ENCODE data around the gene ANKRD22. TPM values are rescaled to one million over a fixed set of nuclear protein-coding genes. Genes with fewer than 3 reads are reported as not detected.
"Not testable (repeated sequence)": the region's sequence is repeated elsewhere in the genome, so short reads cannot be mapped to it uniquely, and the experiment has no call there.

Gene ANKRD22
- total and polyA plus RNA-seq, 2 donors from 2014 or later, result 3.6 to 6.5 TPM

- Histone ChIP-seq H3K9ac (ENCODE audit: low read length in 3 of 3) (no peak overlapping the region), H3K4me1 (ENCODE audit: control insufficient read depth in 2 of 3, insufficient read depth in 2 of 3, low read depth in 1 of 3, low read length in 3 of 3) (no peaks in the 10 kb centered on the region)
These were observed 11.5 kb downstream of the ANKRD22 start for GRCh38 chr10:88840104-88840503.

GRCh38 chr10:88838766-88839350 is 12.8 kb downstream of the ANKRD22 start:
- no peaks in the 10 kb centered on the region for H3K27me3 ChIP-seq (ENCODE audit: control insufficient read depth, insufficient read depth, low read length)
- TF ChIP-seq CTCF (IDR thresholded peaks at IDR 0.05; ENCODE audit: borderline replicate concordance, extremely low read depth, insufficient read depth), result no peak
- no peaks in the 10 kb centered on the region for H3K9me3 ChIP-seq (ENCODE audit: control insufficient read depth in 2 of 3, insufficient read depth in 1 of 3, low read length in 3 of 3)
- FAIRE-seq, result no peak
- no peak overlapping the region for H3K9ac ChIP-seq (ENCODE audit: low read length in 3 of 3)
- H3K36me3 ChIP-seq (ENCODE audit: control insufficient read depth in 2 of 3, insufficient read depth in 3 of 3, low read length in 3 of 3), result no peaks in the 10 kb centered on the region
- no peak overlapping the region for H3K4me3 ChIP-seq (ENCODE audit: low read length in 3 of 3)
- no peak for DNase-seq
- H3K27ac ChIP-seq (ENCODE audit: low read depth in 2 of 2, low read length in 2 of 2), result no peak overlapping the region
- no peaks in the 10 kb centered on the region for H3K4me1 ChIP-seq (ENCODE audit: control insufficient read depth in 2 of 3, insufficient read depth in 2 of 3, low read depth in 1 of 3, low read length in 3 of 3)
- intact Hi-C loops (cut with DNase I), result no loop called here

More at GRCh38 chr10:88840104-88840503, 11.5 kb downstream of the ANKRD22 start:
- Histone ChIP-seq H3K36me3 (ENCODE audit: control insufficient read depth in 2 of 3, insufficient read depth in 3 of 3, low read length in 3 of 3) (no peaks in the 10 kb centered on the region), H3K27ac (ENCODE audit: low read depth in 2 of 2, low read length in 2 of 2) (no peak overlapping the region), H3K4me3 (ENCODE audit: low read length in 3 of 3) (no peak overlapping the region), H3K9me3 (ENCODE audit: control insufficient read depth in 2 of 3, insufficient read depth in 1 of 3, low read length in 3 of 3) (no peaks in the 10 kb centered on the region), H3K27me3 (ENCODE audit: control insufficient read depth, insufficient read depth, low read length) (no peaks in the 10 kb centered on the region)
- intact Hi-C loops (cut with DNase I), result no loop called here
- FAIRE-seq, result no peak
- peak in 1 of 5 donors; percentile 26 for DNase-seq
- no peak for TF ChIP-seq CTCF (IDR thresholded peaks at IDR 0.05; ENCODE audit: borderline replicate concordance, extremely low read depth, insufficient read depth)

DNA sequence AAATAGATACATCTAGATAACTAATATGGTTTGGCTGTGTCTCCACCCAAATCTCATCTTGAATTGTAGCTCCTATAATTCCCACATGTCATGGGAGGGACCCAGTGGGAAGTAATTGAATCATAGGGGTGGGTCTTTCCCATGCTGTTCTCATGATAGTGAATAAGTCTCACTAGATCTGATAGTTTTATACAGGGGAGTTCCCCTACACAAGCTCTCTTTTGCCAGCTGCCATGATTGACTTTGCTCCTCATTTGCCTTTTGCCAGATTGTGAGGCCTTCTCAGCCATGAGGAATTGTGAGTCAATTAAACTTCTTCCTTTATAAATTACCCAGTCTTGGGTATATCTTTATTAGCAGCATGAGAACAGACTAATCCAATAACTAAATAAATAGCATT is 14.0 kb downstream of the ANKRD22 start:
- H3K36me3 ChIP-seq (ENCODE audit: control insufficient read depth in 2 of 3, insufficient read depth in 3 of 3, low read length in 3 of 3); H3K27ac ChIP-seq (ENCODE audit: low read depth in 2 of 2, low read length in 2 of 2); H3K9ac ChIP-seq (ENCODE audit: low read length in 3 of 3); FAIRE-seq; H3K4me3 ChIP-seq (ENCODE audit: low read length in 3 of 3); H3K9me3 ChIP-seq (ENCODE audit: control insufficient read depth in 2 of 3, insufficient read depth in 1 of 3, low read length in 3 of 3); H3K4me1 ChIP-seq (ENCODE audit: control insufficient read depth in 2 of 3, insufficient read depth in 2 of 3, low read depth in 1 of 3, low read length in 3 of 3); DNase-seq; H3K27me3 ChIP-seq (ENCODE audit: control insufficient read depth, insufficient read depth, low read length); intact Hi-C loops (cut with DNase I): not testable (repeated sequence)

DNA sequence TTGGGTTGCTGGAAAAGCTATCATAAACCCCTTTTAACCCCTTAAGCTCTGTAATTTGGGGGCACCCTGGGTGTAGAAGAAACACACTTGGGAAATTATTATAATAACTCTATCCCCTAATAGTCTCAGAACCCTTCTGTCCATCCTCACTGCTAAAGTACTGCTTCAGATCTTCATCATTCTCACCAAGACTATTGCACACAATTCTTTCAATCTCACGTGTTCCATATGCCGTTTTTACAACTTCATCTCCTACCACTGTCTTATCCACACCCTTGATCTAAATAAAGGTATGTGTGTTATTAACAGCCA is 15.8 kb downstream of the ANKRD22 start:
- no peaks in the 10 kb centered on the region for H3K36me3 ChIP-seq (ENCODE audit: control insufficient read depth in 2 of 3, insufficient read depth in 3 of 3, low read length in 3 of 3)
- H3K4me3 ChIP-seq (ENCODE audit: low read length in 3 of 3), result no peak overlapping the region
- FAIRE-seq, result no peak
- DNase-seq, result no peak
- intact Hi-C loops (cut with DNase I), result no loop called here
- no peak for TF ChIP-seq CTCF (IDR thresholded peaks at IDR 0.05; ENCODE audit: borderline replicate concordance, extremely low read depth, insufficient read depth)
- no peaks in the 10 kb centered on the region for H3K4me1 ChIP-seq (ENCODE audit: control insufficient read depth in 2 of 3, insufficient read depth in 2 of 3, low read depth in 1 of 3, low read length in 3 of 3)
- no peaks in the 10 kb centered on the region for H3K9me3 ChIP-seq (ENCODE audit: control insufficient read depth in 2 of 3, insufficient read depth in 1 of 3, low read length in 3 of 3)
- no peaks in the 10 kb centered on the region for H3K27me3 ChIP-seq (ENCODE audit: control insufficient read depth, insufficient read depth, low read length)
- H3K27ac ChIP-seq (ENCODE audit: low read depth in 2 of 2, low read length in 2 of 2), result no peak overlapping the region
- H3K9ac ChIP-seq (ENCODE audit: low read length in 3 of 3), result no peak overlapping the region

Measured in kidney (tissue), 14 donors.